HEK293T (cell line): ENCODE results near the gene SCAANT1.

Source experiments
- ARNT ChIP-seq: fragments of 450-650 bp; IDR thresholded peaks from 2 replicates; pipeline ENCODE4 v1.6.1; 2017; ENCODE audit warnings: mild to moderate bottlenecking
- ELF4 ChIP-seq: fragments of 450-650 bp; IDR thresholded peaks from 2 replicates; pipeline ENCODE4 v1.6.1; 2017; ENCODE audit warnings: antibody characterized with exemption
- FOXK2 ChIP-seq: fragments of 450-650 bp; IDR thresholded peaks from 2 replicates; pipeline ENCODE4 v1.6.1; 2016; ENCODE audit warnings: mild to moderate bottlenecking
- HDGF ChIP-seq: fragments of 450-650 bp; IDR thresholded peaks from 2 replicates; pipeline ENCODE4 v1.6.1; 2017; ENCODE audit warnings: antibody characterized with exemption, borderline replicate concordance
- L3MBTL2 ChIP-seq: fragments of 450-650 bp; conservative IDR thresholded peaks from 2 replicates; pipeline ENCODE4 v1.6.1; 2016; ENCODE audit warnings: mild to moderate bottlenecking
- NFRKB ChIP-seq: fragments of 450-650 bp; IDR thresholded peaks from 2 replicates; pipeline ENCODE4 v1.6.1; 2016; ENCODE audit warnings: mild to moderate bottlenecking, moderate library complexity
- SP1 ChIP-seq: fragments of 450-650 bp; IDR thresholded peaks from 2 replicates; pipeline ENCODE4 v1.6.1; 2017
- SUZ12 ChIP-seq: fragments of 450-650 bp; IDR thresholded peaks from 2 replicates; pipeline ENCODE4 v1.6.1; 2016; ENCODE audit warnings: mild to moderate bottlenecking
- TARDBP ChIP-seq: fragments of 450-650 bp; IDR thresholded peaks from 2 replicates; pipeline ENCODE4 v1.6.1; 2016
- ZNF384 ChIP-seq: fragments of 450-650 bp; IDR thresholded peaks from 2 replicates; pipeline ENCODE4 v1.6.1; 2016
- TF ChIP-seq, protein P1 (sequence below): fragments of 450-650 bp; IDR thresholded peaks from 2 replicates; pipeline ENCODE4 v1.6.1; 2016

DNA sequence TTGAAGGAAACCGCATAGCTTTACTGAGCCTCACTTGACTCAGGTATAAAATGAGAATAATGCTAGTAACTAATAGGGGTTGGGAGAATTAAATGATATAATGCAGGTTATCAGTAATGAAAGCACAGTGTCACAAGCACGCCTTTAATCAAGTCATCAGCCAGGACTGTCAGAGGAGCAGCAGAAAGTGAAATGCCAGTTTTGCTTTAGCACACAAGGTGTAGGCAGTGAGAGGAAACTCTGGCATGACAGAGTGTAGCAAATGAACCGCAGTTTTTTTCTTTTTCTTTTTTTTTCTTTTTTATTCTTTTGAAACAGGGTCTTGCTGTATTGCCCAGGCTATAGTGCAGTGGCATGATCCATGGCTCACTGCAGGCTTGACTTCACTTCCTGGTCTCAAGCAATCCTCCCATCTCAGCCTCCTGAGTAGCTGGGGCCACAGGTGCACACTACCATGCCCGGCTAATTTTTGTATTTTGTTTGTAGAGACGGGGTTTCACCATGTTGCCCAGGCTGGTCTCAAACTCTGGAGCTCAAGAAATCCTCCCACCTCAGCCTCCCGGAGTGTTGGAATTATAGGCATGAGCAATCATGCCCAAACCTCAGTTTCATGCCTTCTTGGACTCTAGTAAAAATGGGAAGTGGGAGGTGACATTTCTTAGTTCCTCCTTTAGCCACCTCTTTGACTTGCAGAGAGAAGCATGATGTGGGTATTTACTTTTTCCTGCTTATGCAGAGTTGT, 9.7 kb upstream of the SCAANT1 start:
- TF ChIP-seq SP1: no peak
- no peak for TF ChIP-seq TARDBP
- no peak for TF ChIP-seq SUZ12
- TF ChIP-seq NFRKB: no peak
- no peak for TF ChIP-seq L3MBTL2
- TF ChIP-seq, protein P1, sequence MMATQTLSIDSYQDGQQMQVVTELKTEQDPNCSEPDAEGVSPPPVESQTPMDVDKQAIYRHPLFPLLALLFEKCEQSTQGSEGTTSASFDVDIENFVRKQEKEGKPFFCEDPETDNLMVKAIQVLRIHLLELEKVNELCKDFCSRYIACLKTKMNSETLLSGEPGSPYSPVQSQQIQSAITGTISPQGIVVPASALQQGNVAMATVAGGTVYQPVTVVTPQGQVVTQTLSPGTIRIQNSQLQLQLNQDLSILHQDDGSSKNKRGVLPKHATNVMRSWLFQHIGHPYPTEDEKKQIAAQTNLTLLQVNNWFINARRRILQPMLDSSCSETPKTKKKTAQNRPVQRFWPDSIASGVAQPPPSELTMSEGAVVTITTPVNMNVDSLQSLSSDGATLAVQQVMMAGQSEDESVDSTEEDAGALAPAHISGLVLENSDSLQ: no peak
- TF ChIP-seq HDGF: no peak
- TF ChIP-seq FOXK2: no peak
- TF ChIP-seq ARNT: no peak
- TF ChIP-seq ZNF384: no peak
- no peak for TF ChIP-seq ELF4
